SK-N-SH (cell line): Measurements from ENCODE around the gene SMU1.

ENCODE experiments used
- FOXJ3 ChIP-seq: sonication (generic); formaldehyde crosslinking; IDR thresholded peaks from 2 replicates; pipeline ENCODE4 v1.5.1; 2020; ENCODE audit warnings: mild to moderate bottlenecking, missing genetic modification reagents
- FOXM1 ChIP-seq: IDR thresholded peaks from 2 replicates; pipeline ENCODE4 v1.4.0; 2012; ENCODE audit warnings: low read depth, mild to moderate bottlenecking
- SIN3A ChIP-seq: IDR thresholded peaks from 2 replicates; pipeline ENCODE4 v1.6.1; 2012; ENCODE audit warnings: low read depth, mild to moderate bottlenecking, low read length, moderate library complexity, borderline replicate concordance
- TF ChIP-seq, protein P1 (sequence below): fragments of 200-600 bp; sonication (generic); IDR thresholded peaks from 2 replicates; pipeline ENCODE4 v1.6.1; 2017; ENCODE audit warnings: antibody characterized with exemption, mild to moderate bottlenecking, moderate library complexity
- TF ChIP-seq, protein P2 (sequence below): IDR thresholded peaks from 2 replicates; pipeline ENCODE4 v1.4.0; 2012; ENCODE audit warnings: low read depth, borderline replicate concordance
- TF ChIP-seq, protein P3 (sequence below): IDR thresholded peaks from 2 replicates; pipeline ENCODE4 v1.4.0; 2012; ENCODE audit warnings: low read depth, borderline replicate concordance
- TF ChIP-seq, protein P4 (sequence below): fragments of 150-350 bp; IDR thresholded peaks from 2 replicates; pipeline ENCODE4 v1.6.1; 2017; ENCODE audit warnings: antibody characterized with exemption, low read length, low read depth, borderline replicate concordance
- TF ChIP-seq, protein P5 (sequence below): IDR thresholded peaks from 2 replicates; pipeline ENCODE4 v1.4.0; 2012; ENCODE audit warnings: low read depth

DNA sequence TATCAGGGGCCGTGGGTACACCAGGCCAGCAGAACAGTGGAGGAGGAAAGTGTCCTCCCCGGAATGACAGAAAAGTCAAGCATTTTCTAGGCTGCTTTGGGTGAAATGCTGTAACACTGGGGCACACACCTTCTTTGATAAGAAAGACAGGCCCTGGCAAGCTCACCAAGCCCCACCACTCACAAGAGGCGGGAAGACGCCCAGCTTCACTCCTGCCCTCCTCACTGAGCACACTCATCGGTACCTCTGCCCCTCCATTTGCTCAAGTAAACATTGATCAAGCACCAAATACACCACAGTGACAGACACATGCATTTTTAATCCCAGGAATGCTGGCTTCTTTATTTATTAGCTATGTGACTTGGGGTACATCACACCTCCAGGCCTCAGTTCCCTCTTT, 47.6 kb upstream of the SMU1 start:
- TF ChIP-seq, protein P1, sequence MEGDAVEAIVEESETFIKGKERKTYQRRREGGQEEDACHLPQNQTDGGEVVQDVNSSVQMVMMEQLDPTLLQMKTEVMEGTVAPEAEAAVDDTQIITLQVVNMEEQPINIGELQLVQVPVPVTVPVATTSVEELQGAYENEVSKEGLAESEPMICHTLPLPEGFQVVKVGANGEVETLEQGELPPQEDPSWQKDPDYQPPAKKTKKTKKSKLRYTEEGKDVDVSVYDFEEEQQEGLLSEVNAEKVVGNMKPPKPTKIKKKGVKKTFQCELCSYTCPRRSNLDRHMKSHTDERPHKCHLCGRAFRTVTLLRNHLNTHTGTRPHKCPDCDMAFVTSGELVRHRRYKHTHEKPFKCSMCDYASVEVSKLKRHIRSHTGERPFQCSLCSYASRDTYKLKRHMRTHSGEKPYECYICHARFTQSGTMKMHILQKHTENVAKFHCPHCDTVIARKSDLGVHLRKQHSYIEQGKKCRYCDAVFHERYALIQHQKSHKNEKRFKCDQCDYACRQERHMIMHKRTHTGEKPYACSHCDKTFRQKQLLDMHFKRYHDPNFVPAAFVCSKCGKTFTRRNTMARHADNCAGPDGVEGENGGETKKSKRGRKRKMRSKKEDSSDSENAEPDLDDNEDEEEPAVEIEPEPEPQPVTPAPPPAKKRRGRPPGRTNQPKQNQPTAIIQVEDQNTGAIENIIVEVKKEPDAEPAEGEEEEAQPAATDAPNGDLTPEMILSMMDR, result no peak
- TF ChIP-seq FOXJ3 (no peak), SIN3A (no peak), FOXM1 (no peak)
- TF ChIP-seq, protein P2, sequence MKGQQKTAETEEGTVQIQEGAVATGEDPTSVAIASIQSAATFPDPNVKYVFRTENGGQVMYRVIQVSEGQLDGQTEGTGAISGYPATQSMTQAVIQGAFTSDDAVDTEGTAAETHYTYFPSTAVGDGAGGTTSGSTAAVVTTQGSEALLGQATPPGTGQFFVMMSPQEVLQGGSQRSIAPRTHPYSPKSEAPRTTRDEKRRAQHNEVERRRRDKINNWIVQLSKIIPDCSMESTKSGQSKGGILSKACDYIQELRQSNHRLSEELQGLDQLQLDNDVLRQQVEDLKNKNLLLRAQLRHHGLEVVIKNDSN, result no peak
- TF ChIP-seq, protein P3, sequence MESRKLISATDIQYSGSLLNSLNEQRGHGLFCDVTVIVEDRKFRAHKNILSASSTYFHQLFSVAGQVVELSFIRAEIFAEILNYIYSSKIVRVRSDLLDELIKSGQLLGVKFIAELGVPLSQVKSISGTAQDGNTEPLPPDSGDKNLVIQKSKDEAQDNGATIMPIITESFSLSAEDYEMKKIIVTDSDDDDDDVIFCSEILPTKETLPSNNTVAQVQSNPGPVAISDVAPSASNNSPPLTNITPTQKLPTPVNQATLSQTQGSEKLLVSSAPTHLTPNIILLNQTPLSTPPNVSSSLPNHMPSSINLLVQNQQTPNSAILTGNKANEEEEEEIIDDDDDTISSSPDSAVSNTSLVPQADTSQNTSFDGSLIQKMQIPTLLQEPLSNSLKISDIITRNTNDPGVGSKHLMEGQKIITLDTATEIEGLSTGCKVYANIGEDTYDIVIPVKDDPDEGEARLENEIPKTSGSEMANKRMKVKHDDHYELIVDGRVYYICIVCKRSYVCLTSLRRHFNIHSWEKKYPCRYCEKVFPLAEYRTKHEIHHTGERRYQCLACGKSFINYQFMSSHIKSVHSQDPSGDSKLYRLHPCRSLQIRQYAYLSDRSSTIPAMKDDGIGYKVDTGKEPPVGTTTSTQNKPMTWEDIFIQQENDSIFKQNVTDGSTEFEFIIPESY, result no peak
- TF ChIP-seq, protein P4, sequence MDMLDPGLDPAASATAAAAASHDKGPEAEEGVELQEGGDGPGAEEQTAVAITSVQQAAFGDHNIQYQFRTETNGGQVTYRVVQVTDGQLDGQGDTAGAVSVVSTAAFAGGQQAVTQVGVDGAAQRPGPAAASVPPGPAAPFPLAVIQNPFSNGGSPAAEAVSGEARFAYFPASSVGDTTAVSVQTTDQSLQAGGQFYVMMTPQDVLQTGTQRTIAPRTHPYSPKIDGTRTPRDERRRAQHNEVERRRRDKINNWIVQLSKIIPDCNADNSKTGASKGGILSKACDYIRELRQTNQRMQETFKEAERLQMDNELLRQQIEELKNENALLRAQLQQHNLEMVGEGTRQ, result no peak
- TF ChIP-seq, protein P5, sequence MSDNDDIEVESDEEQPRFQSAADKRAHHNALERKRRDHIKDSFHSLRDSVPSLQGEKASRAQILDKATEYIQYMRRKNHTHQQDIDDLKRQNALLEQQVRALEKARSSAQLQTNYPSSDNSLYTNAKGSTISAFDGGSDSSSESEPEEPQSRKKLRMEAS, result no peak
